GM21619 (cell line): Measurements from ENCODE around the gene RC3H1.
A peak's percentile ranks its signal among the peaks of the same experiment; 100 is the strongest.
"Not testable (repeated sequence)": the region's sequence is repeated elsewhere in the genome, so short reads cannot be mapped to it uniquely, and the experiment has no call there.

Source experiments
- ATAC-seq: cut with Tn5 transposase; IDR thresholded peaks from one replicate; pipeline ENCODE4 v1.9.1; 2021; ENCODE audit not compliant: unreplicated experiment

RC3H1 gene

GRCh38 chr1:173948594-173948993 is 73.6 kb downstream of the RC3H1 start:
- ATAC-seq, result no peak

GRCh38 chr1:173946380-173946921 is 75.7 kb downstream of the RC3H1 start:
- ATAC-seq, result no peak

GRCh38 chr1:173937062-173937461 is 85.1 kb downstream of the RC3H1 start:
- ATAC-seq, result peak; percentile 72

GRCh38 chr1:173934440-173934839 is 87.7 kb downstream of the RC3H1 start:
- no peak for ATAC-seq

- not testable (repeated sequence) for ATAC-seq
Measured at GRCh38 chr1:173930541-173930940, 91.6 kb downstream of the RC3H1 start.

DNA sequence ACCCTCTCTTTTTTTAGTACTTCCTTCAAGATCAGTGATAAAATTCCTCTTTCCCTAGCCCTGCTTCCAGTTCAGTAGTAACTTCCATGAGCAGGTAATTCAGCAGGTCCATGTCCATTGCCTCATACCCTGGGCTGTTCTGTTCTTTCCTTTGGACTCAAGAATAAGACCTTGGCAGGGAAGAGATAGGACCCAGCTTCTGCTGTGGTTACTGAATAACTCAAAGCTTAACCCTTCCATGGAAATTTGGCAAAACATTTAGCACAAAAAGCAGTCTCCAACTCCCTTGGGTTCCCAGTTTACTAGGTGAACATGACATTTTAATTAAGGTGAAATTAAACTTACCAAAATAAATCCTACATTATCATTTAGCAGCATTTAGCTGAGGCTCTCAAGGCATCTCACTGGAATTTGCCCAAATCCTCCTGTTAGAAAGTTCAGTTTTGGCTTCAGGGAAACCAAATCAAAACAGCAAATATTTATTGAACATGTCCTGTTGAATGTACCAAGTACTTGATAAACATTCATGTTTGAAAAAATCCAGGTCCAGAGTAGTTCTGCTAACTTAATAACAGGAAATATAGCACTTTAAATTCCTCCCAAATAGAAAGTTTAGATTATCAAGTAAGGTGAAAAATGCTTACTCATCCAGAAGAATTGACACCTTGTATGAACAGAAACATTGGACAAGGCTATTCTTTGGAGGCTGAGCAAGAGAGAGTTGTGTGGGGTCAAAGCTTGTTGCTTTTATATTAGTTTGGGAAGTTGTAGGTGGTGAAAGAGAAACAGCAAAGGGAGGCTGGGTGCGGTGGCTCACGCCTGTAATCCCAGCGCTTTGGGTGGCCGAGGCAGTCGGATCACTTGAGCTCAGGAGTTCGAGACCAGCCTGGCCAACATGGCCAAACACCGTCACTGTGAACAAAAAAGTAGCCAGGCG is 96.6 kb downstream of the RC3H1 start:
- no peak for ATAC-seq

GRCh38 chr1:173920861-173921260 is 101.3 kb downstream of the RC3H1 start:
- ATAC-seq, result no peak

- no peak for ATAC-seq
Measured at GRCh38 chr1:173917635-173918493, 104.3 kb downstream of the RC3H1 start.

GRCh38 chr1:173917149-173917548 is 105.0 kb downstream of the RC3H1 start, which contains the start of gene SERPINC1:
Gene SERPINC1, minus strand, starts transcription at chr1:173917327. Its CDS starts 68 bp downstream, at chr1:173917259.
- no peak for ATAC-seq

DNA sequence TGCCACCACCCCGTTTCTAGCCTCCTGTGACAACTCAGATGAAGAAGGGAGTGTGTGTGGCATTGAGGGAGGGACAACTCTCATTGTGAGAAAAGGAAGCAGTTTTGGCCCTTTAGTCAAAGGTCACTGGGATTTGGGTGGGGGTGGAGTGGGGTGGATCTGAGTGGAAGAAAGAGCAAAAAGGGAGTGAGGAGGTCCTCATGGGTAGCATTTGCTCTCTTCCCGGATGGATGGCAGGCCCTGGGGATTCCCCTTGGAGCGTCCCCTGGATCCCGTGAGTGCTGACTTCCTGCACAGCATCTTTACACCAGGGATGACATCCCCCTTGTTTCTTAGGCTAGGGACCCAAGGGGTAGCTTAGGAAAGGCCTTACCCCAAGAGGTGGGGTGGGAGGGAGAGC is 105.5 kb downstream of the RC3H1 start:
- no peak for ATAC-seq

- ATAC-seq, result no peak
Measured at GRCh38 chr1:173915596-173915995, 106.6 kb downstream of the RC3H1 start.

DNA sequence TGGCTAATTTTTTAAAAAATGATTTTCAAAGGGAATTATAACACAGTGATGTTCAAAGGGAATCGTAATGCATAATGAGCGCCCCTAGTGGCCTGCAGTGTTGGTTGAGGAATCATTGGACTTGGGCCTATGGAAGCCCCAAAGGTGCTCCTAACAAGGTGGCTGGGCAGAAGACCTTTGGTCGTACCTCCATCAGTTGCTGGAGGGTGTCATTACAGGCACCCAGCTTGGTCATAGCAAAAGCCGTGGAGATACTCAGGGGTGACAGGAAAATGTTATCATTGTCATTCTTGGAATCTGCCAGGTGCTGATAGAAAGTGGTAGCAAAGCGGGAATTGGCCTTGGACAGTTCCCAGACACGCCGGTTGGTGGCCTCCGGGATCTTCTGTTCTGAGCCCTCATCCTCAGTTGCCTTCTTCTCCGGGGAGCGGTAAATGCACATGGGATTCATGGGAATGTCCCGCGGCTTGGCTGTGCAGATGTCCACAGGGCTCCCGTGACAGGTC is 107.7 kb downstream of the RC3H1 start:
- no peak for ATAC-seq

GRCh38 chr1:173913111-173913510 is 109.0 kb downstream of the RC3H1 start:
- ATAC-seq, result no peak

DNA sequence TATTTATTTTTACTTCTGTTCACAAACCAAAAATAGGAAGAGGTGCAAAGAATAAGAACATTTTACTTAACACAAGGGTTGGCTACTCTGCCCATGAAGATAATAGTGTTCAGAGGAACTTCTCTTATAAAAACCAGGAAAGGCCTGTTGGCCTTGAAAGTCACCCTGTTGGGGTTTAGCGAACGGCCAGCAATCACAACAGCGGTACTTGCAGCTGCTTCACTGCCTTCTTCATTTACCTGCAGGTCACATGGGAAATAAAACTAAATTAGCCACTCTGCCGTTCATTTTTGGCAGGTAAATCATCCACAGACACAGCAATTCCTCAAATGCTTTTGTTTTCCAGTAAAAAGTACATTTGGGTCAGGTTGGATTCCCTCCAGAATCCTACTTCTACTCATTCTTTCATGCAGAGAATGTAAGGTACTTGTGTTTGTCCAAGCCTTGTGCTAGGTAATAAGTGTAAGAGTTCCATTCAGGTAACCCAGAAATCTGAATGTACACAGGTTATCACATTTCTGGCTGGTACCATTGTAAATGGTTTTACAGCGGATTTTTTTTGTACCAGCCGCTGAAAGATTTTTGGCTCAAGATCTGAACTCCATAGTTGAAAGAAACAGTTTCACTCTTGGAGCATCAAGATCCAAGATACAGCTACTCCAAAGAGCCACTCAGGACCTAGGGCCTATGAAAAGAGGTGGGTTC is 118.2 kb downstream of the RC3H1 start:
- ATAC-seq, result no peak

- ATAC-seq, result no peak
Measured at GRCh38 chr1:173900992-173901391, 121.2 kb downstream of the RC3H1 start.

- no peak for ATAC-seq
Measured at GRCh38 chr1:173900427-173900826, 121.7 kb downstream of the RC3H1 start.

GRCh38 chr1:173894189-173894588 is 128.0 kb downstream of the RC3H1 start:
- ATAC-seq, result no peak

- ATAC-seq, result no peak
Measured at GRCh38 chr1:173893611-173894010, 128.5 kb downstream of the RC3H1 start.

GRCh38 chr1:173889885-173890284 is 132.3 kb downstream of the RC3H1 start:
- no peak for ATAC-seq

GRCh38 chr1:173888749-173889148 is 133.4 kb downstream of the RC3H1 start:
- ATAC-seq, result no peak

- ATAC-seq, result no peak
Measured at GRCh38 chr1:173887627-173888026, 134.5 kb downstream of the RC3H1 start.
